HEK293T (cell line): Measurements from ENCODE around the gene ST13.
"Not testable (repeated sequence)": the region's sequence is repeated elsewhere in the genome, so short reads cannot be mapped to it uniquely, and the experiment has no call there.

Source experiments
- ARNT ChIP-seq: fragments of 450-650 bp; IDR thresholded peaks from 2 replicates; pipeline ENCODE4 v1.6.1; 2017; ENCODE audit warnings: mild to moderate bottlenecking
- BHLHE40 ChIP-seq: fragments of 450-650 bp; IDR thresholded peaks from 2 replicates; pipeline ENCODE4 v1.6.1; 2016; ENCODE audit warnings: mild to moderate bottlenecking, moderate library complexity, borderline replicate concordance
- ELF4 ChIP-seq: fragments of 450-650 bp; IDR thresholded peaks from 2 replicates; pipeline ENCODE4 v1.6.1; 2017; ENCODE audit warnings: antibody characterized with exemption
- FOXA1 ChIP-seq: fragments of 450-650 bp; IDR thresholded peaks from 2 replicates; pipeline ENCODE4 v1.6.1; 2016; ENCODE audit warnings: mild to moderate bottlenecking
- FOXK2 ChIP-seq: fragments of 450-650 bp; IDR thresholded peaks from 2 replicates; pipeline ENCODE4 v1.6.1; 2016; ENCODE audit warnings: mild to moderate bottlenecking
- FOXM1 ChIP-seq: fragments of 450-650 bp; IDR thresholded peaks from 2 replicates; pipeline ENCODE4 v1.6.1; 2017; ENCODE audit warnings: mild to moderate bottlenecking, borderline replicate concordance
- L3MBTL2 ChIP-seq: fragments of 450-650 bp; conservative IDR thresholded peaks from 2 replicates; pipeline ENCODE4 v1.6.1; 2016; ENCODE audit warnings: mild to moderate bottlenecking
- LEF1 ChIP-seq: fragments of 450-650 bp; IDR thresholded peaks from 2 replicates; pipeline ENCODE4 v1.6.1; 2017; ENCODE audit warnings: mild to moderate bottlenecking, borderline replicate concordance
- SP1 ChIP-seq: fragments of 450-650 bp; IDR thresholded peaks from 2 replicates; pipeline ENCODE4 v1.6.1; 2017
- SUZ12 ChIP-seq: fragments of 450-650 bp; IDR thresholded peaks from 2 replicates; pipeline ENCODE4 v1.6.1; 2016; ENCODE audit warnings: mild to moderate bottlenecking
- TARDBP ChIP-seq: fragments of 450-650 bp; IDR thresholded peaks from 2 replicates; pipeline ENCODE4 v1.6.1; 2016
- TF ChIP-seq, protein P1 (sequence below): fragments of 450-650 bp; IDR thresholded peaks from 2 replicates; pipeline ENCODE4 v1.6.1; 2016

GRCh38 chr22:40781749-40782148 is 74.7 kb downstream of the ST13 start:
- TF ChIP-seq ARNT, BHLHE40, FOXA1, ELF4, TARDBP, SUZ12, FOXK2, LEF1, SP1, FOXM1, L3MBTL2: not testable (repeated sequence)
- TF ChIP-seq, protein P1, sequence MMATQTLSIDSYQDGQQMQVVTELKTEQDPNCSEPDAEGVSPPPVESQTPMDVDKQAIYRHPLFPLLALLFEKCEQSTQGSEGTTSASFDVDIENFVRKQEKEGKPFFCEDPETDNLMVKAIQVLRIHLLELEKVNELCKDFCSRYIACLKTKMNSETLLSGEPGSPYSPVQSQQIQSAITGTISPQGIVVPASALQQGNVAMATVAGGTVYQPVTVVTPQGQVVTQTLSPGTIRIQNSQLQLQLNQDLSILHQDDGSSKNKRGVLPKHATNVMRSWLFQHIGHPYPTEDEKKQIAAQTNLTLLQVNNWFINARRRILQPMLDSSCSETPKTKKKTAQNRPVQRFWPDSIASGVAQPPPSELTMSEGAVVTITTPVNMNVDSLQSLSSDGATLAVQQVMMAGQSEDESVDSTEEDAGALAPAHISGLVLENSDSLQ: not testable (repeated sequence)
